HG03066 (cell line): ENCODE results near the gene CELF4.

Experiments used
- ATAC-seq: cut with Tn5 transposase; IDR thresholded peaks from one replicate; pipeline ENCODE4 v1.9.1; 2021; ENCODE audit warnings: low read depth; ENCODE audit not compliant: unreplicated experiment

Gene CELF4

GRCh38 chr18:37497853-37498518 lies 67.6 kb downstream of the CELF4 start:
- ATAC-seq = no peak

GRCh38 chr18:37496568-37496967 lies 69.0 kb downstream of the CELF4 start:
- ATAC-seq = no peak

GRCh38 chr18:37495354-37495753 lies 70.2 kb downstream of the CELF4 start:
- no peak for ATAC-seq

GRCh38 chr18:37494406-37494805 lies 71.2 kb downstream of the CELF4 start:
- no peak for ATAC-seq

GRCh38 chr18:37493352-37493935 lies 72.2 kb downstream of the CELF4 start:
- ATAC-seq = no peak

GRCh38 chr18:37492952-37493351 lies 72.6 kb downstream of the CELF4 start:
- ATAC-seq = no peak

GRCh38 chr18:37491526-37491925 lies 74.1 kb downstream of the CELF4 start:
- no peak for ATAC-seq

GRCh38 chr18:37489998-37490397 lies 75.6 kb downstream of the CELF4 start:
- no peak for ATAC-seq

- no peak for ATAC-seq
Observed at GRCh38 chr18:37489011-37489410, 76.6 kb downstream of the CELF4 start.

GRCh38 chr18:37487400-37487867 lies 78.2 kb downstream of the CELF4 start:
- no peak for ATAC-seq

GRCh38 chr18:37486848-37487247 lies 78.8 kb downstream of the CELF4 start:
- ATAC-seq = no peak

GRCh38 chr18:37484983-37485834 lies 80.4 kb downstream of the CELF4 start:
- no peak for ATAC-seq

- no peak for ATAC-seq
Observed at GRCh38 chr18:37483984-37484819, 81.4 kb downstream of the CELF4 start.

- no peak for ATAC-seq
Observed at GRCh38 chr18:37483221-37483971, 82.2 kb downstream of the CELF4 start.

- no peak for ATAC-seq
Observed at GRCh38 chr18:37482433-37482832, 83.2 kb downstream of the CELF4 start.

- ATAC-seq = no peak
Observed at GRCh38 chr18:37482002-37482401, 83.6 kb downstream of the CELF4 start.

GRCh38 chr18:37481491-37481890 lies 84.1 kb downstream of the CELF4 start:
- ATAC-seq = no peak

GRCh38 chr18:37481072-37481471 lies 84.5 kb downstream of the CELF4 start:
- ATAC-seq = no peak

GRCh38 chr18:37476611-37477295 lies 88.8 kb downstream of the CELF4 start:
- ATAC-seq = no peak
